GM12874 (cell line): Measurements from ENCODE around the gene NUCB1.

Experiments used
- TF ChIP-seq, protein P1 (sequence below): IDR thresholded peaks from 2 replicates; pipeline ENCODE4 v1.5.1; 2011; ENCODE audit warnings: low read depth, mild to moderate bottlenecking, control low read depth, low read length, moderate library complexity; ENCODE audit not compliant: insufficient read depth

Gene NUCB1

DNA sequence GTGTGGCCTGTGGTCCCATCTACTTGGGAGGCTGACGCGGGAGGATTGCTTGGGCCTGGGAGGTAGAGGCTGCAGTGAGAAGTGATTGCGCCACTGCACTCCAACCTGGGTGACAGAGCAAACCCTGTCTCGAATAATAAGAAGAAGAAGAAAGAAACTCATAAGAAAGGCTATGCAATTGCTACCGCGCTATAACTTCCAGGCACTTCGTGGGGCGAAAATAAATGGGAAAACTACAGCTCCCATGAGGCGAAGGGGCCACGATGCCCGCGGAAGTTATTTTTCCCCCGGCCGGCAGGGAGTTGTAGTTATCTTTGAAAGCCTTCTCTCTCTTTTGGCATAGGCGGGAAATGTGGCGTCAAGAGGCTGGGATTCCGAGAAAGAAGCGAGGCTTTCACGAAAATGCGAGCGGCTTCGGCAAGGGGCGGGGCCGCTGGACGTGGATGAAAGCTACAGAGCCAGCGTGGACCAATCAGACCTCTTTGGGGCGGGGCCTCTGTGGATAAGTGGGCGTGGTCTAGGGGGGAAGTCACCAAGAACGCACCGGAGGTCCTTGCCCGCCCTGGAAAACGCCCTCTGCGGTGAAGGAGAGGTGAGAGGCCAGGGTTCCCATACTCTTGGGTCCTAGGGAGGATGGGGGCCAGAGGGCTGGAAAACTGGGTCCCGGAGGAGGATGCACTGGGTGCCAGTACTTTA, at the start of gene NUCB1:
TSS of gene NUCB1 (plus strand) at position 532 of the 696 bp plus-strand sequence. CDS start 485 bp downstream, outside the sequence.
- TF ChIP-seq, protein P1, sequence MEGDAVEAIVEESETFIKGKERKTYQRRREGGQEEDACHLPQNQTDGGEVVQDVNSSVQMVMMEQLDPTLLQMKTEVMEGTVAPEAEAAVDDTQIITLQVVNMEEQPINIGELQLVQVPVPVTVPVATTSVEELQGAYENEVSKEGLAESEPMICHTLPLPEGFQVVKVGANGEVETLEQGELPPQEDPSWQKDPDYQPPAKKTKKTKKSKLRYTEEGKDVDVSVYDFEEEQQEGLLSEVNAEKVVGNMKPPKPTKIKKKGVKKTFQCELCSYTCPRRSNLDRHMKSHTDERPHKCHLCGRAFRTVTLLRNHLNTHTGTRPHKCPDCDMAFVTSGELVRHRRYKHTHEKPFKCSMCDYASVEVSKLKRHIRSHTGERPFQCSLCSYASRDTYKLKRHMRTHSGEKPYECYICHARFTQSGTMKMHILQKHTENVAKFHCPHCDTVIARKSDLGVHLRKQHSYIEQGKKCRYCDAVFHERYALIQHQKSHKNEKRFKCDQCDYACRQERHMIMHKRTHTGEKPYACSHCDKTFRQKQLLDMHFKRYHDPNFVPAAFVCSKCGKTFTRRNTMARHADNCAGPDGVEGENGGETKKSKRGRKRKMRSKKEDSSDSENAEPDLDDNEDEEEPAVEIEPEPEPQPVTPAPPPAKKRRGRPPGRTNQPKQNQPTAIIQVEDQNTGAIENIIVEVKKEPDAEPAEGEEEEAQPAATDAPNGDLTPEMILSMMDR = no peak

DNA sequence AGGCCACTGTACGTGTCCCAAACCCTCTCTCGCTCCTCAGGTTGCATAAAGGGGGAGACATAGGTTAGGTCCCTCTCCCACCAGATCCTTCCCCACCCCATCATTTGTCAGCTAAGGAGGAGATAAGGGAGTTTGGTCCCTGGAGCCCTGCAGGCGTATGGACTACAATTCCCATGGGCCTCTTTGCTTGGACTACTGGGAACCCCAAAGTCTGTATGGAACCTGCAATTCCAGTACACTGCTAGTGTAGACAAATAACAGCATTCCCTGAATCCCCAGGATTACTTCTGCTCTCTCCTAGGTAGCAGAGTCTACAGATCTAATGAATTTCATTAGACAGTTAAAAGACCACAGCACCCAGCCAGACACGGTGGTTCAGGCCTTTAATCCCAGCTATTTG, 47.8 kb upstream of the NUCB1 start:
- TF ChIP-seq, protein P1 = no peak

DNA sequence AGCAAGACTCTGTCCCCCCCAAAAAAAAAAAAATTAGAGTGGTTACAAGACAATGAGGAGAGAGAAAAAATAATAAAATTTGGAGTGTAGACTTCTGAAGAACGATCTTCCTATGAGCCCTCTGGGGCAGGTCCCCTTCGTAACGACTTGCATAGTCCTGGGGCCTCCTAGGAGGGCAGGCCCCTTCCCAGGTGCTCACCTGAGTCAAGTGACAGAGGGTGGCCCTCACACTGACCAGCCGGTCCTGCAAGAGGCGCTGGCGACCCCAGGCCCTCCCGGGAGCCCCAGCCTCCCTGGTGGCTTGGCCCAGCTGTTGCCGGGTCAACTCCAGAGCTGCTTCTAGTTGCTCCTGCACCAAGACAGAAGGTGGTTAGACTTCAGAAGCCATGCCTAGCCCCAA, 46.6 kb upstream of the NUCB1 start:
- TF ChIP-seq, protein P1 = no peak

DNA sequence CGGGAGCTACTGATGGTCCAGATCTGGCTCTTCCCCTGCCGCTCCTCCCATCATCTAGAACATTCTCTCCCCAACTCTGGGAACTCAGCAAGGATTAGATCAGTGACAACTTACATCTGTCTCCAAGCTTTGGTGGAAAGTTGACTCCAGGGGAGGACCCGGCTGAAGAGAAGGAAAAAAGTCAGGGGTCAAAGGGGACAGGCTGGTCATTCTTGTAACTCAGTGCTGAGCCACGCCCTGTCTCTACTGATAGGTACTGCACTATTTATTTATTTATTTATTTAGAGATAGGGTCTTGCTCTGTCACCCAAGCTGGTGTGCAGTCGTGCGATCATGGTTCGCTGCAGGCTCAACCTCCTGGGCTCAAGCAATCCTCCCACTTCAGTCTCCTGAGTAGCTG, 46.0 kb upstream of the NUCB1 start:
- TF ChIP-seq, protein P1 = no peak

DNA sequence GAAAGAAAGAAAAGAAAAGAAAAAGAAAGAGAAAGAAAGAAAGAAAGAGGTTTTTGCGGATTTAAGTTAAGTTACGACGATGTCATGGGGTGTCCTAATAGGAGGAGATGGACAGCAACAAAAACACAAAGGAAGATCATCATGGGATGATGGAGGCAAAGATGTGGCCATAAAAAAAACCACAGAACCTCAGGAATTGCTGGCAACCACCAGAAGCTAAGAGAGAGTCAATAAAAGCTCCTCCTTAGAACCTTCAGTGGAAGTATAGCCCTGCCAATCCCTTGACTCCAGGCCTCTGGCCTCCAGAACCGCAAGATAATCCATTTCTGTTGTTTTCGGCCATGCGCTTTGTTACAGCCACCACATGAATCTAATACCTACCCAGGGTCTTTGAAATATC, 43.2 kb upstream of the NUCB1 start:
- TF ChIP-seq, protein P1 = no peak

DNA sequence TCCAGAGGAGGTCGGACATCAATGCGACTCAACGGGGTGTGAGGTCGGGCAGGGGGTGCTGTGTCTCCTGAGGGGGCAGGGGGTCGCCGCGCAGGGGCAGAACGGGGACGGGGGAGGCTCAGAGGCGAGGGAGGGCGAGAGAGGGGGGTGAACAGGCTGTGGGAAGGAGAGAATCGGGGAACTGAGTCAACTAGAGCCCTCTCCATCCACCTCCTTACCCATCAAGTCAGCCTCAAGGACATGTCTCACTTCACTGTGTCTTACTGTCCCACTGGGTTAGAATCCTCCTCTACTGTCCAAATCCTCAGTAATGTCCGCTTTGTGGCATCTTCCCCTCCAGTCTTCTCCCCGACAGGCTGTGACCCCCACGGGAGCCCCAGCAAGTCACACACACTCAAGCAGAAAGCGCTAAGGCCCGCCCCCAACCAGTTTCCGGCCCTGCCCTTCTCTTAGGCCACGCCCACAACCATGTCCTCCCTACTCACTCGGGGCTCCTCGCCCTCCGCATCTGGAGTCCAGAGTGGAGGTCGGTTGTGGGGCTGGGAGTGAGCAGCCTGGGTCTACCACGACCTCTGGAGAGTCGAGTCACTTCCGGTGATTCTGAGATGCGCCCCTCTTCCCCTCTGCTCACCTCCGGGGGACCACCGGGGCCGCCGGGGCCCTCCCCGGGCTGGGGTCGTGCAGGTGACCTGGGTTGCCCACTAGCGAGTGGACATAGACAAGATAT, 41.0 kb upstream of the NUCB1 start:
- TF ChIP-seq, protein P1 = no peak

DNA sequence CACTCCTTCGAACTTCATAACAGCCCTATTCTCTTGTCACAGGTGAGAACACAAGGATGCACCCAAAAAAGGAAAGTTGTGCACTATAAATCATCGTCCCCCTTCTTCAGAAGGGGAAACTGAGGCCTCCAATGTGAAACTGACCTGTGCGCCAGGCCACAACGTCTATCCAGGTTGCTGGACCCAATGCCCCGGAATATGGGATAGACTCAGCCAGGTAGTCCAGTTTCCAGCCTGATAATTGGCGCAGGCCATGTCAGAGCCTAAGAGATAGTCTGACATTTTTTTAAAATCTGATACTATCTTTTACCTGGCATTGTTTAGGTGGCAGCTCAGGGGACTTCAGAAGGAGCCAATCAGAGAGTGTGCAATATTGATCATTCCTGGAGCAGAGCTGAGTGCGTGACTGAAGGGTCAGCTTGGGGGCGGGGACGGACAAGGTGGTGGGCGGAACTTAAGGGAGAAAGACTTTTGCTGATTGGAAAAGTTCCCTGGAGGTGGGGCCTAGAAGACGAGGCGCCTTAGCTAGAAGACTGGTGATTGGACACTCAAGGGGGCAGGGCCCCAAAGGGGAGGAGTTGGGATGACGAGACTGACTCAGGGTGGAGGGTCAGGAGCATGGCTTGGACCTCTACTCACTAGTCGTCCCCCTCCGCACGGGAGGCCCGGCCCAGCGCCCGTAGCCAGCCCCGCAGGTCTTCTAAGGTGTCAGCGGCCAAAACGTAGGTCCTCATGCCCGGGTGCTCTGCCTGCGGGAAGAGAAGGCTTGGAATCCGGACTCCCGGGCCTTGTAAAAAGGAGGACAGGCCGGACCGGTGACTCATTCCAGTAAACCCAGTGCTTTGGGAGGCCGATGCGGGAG, 40.2 kb upstream of the NUCB1 start:
- TF ChIP-seq, protein P1 = no peak
